Measurements from ENCODE around the gene STX16. TPM values are rescaled to one million over a fixed set of nuclear protein-coding genes. Genes with fewer than 3 reads are reported as not detected.

STX16 gene
- total and polyA plus RNA-seq, 2 donors = 47.9 to 53.1 TPM

DNA sequence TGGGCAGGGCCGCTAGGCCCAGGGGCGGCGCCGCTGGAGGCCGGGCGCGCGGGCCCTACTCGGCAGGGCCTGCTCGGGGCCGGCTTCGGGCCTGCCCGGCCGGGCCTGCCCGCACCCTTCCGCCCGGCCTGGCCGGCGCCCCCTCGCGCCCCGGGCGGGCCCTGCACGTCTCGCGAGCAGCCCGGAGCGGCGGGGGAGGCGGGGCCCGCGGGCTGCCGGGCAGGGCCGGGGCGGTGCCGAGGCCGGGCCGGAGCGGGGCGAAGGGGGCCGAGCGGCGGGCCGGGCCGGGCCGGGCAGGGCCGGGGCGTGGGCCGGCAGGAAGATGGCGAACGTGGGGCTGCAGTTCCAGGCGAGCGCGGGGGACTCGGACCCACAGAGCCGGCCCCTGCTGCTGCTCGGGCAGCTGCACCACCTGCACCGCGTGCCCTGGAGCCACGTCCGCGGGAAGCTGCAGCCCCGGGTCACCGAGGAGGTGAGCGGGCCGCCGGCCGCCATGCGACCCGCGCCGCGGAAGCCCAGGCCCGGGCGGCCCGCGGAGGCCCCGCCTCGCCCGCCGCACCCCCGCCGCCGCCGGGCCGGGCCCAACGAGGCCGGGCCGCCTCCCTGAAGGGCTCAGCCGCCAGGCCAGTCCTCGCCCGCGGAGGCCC lies 41.6 kb downstream of the STX16 start, which contains the start of gene NPEPL1:
Gene NPEPL1, plus strand, starts transcription at position 222 of the 647 bp plus-strand sequence. Its CDS starts 101 bp downstream, at position 323.
- Histone ChIP-seq H3K4me3 (ENCODE audit: low read depth, low read length) (peak within 1 kb of the TSS; percentile 67), H3K27ac (ENCODE audit: low read depth) (peak within 1 kb of the TSS; percentile 95), H3K36me3 (ENCODE audit: insufficient read depth) (no peaks in the 10 kb centered on the region), H3K4me1 (ENCODE audit: insufficient read depth) (no peaks in the 10 kb centered on the region)
- DNase-seq (ENCODE audit: extremely low spot score) = no peak
- 1% methylated on average over 93 of the region's 93 CpGs for WGBS

DNA sequence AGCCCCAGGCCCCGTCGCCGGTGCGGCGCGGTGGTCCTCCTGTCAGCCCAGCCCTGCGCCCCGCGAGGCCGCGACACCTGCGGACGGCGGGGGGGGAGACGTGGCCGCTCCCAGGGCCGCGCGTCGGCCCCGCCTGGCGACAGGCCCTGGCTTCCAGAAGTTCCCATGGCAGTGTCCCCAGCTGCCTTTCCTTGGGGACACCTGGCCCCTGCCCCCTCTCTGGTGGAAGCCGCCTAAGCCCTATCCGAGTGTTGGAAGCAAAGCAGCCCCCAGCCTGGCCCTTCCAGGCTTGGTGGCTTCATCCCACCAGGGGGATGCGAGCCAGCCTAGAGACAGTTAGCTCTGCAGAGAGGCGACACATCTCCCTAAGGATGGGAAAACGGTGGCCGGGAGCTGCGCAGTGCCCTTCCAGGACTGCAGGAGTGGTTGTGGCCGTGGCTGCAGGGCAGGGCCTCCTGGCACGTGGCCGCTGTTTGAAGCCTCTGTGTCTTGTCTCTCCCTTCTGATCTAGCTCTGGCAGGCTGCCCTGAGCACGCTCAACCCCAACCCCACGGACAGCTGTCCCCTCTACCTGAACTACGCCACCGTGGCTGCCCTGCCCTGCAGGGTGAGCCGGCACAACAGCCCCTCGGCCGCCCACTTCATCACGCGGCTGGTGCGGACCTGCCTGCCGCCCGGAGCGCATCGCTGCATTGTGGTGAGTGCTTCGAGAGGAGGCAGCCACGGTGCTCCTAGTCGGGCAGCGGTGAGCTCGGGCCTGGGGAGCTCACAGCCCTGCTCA lies 42.3 kb downstream of the STX16 start:
- no peaks in the 10 kb centered on the region for H3K4me1 ChIP-seq (ENCODE audit: insufficient read depth)
- peak overlapping the region; percentile 67 for H3K4me3 ChIP-seq (ENCODE audit: low read depth, low read length)
- no peaks in the 10 kb centered on the region for H3K36me3 ChIP-seq (ENCODE audit: insufficient read depth)
- WGBS = 42% methylated on average over 51 of the region's 51 CpGs
- H3K27ac ChIP-seq (ENCODE audit: low read depth) = no peak overlapping the region
- DNase-seq (ENCODE audit: extremely low spot score) = no peak

DNA sequence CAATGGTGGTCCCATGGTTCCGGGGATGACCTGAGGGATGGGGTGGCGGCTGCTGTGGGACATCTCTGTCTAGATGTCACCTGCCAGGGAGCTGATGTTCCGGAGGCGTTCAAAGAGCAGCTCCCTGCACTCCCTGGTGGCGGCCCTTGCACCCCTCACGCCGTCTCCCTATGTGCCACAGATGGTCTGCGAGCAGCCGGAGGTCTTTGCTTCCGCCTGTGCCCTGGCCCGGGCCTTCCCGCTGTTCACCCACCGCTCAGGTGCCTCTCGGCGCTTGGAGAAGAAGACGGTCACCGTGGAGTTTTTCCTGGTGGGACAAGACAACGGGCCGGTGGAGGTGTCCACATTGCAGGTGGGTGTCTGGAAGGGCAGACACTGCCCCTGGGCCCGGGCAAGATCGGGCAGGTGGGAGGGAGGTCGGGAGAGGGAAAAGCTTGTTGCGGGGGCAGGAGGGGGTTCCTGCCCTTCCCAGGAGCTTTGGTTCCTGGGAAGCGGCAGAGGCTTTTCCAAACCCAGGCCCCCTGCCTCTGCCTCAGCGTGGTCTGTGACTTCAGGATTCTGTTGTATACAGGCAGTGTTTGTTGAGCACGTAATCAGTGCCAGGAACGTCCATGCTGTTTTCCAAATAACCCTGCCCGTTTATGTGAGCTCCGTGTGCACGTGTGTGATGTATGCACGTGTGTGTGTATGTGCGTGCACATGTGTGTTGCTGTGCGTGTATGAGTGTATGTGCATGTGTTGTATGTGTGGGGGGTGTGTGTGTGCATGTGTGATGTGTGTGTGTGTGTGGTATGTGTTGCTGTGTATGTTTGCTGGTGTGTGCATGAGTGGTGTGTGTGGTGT lies 43.4 kb downstream of the STX16 start:
- Histone ChIP-seq H3K36me3 (ENCODE audit: insufficient read depth) (peaks cover 2% of the 10 kb centered on the region), H3K4me1 (ENCODE audit: insufficient read depth) (no peaks in the 10 kb centered on the region), H3K27ac (ENCODE audit: low read depth) (no peak overlapping the region), H3K4me3 (ENCODE audit: low read depth, low read length) (no peak overlapping the region)
- 94% methylated on average over 33 of the region's 33 CpGs for WGBS
- DNase-seq (ENCODE audit: extremely low spot score) = no peak

DNA sequence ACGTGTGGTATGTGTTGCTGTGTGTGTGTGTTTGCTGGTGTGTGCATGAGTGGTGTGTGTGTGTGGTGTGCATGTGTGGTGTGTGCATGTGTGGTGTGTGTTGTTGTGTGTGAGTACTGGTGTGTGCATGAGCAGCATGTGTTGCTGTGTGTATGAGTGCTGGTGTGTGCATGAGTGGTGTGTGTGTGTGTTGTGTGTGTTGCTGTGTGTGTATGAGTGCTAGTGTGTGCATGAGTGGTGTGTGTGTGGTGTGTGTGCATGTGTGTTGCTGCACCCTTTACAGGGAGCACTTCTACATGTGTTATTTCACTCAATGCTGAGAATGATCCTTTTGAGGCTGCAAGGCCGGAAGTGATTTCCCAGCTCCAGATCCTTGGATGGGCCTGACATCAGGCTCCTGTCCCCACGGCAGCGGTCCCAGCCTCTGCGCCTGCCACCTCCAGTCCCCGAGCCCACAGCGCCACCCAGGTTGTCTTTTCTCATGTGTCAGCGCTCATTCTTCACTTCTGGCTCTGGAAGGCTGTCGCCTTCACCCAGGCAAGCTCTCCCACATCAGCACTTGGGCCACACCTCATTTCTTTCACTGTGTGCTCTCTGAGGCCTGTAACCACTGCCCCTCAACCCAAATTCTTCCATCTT lies 44.1 kb downstream of the STX16 start:
- H3K36me3 ChIP-seq (ENCODE audit: insufficient read depth) = peaks cover 2% of the 10 kb centered on the region
- H3K27ac ChIP-seq (ENCODE audit: low read depth) = no peak overlapping the region
- no peak overlapping the region for H3K4me3 ChIP-seq (ENCODE audit: low read depth, low read length)
- 94% methylated on average over 9 of the region's 9 CpGs for WGBS
- DNase-seq (ENCODE audit: extremely low spot score) = no peak
- H3K4me1 ChIP-seq (ENCODE audit: insufficient read depth) = no peaks in the 10 kb centered on the region

DNA sequence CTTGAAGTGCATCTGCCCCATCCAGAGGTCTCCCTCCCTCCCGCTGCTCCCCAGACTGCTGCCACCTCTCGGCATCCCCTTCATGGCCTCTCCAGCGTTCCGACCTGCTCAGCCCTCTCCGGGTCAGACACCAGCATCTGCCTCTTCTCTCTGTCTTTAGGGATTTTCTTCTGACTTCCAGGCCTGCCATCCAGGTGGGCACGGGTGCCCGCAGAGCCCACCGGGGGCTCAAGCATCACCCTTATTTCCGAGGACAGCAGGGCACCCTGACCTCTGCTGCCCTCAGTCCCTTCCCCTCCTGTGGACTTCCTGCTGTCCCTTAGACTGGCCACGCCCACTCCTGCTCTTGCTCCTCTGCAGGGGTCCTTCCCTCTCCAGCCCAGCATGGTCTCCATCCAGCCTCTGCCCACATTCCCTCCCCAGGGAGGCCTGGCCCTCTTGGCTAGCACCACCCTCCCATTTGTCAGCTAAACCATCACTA lies 44.9 kb downstream of the STX16 start:
- no peaks in the 10 kb centered on the region for H3K4me1 ChIP-seq (ENCODE audit: insufficient read depth)
- no peak for DNase-seq (ENCODE audit: extremely low spot score)
- H3K27ac ChIP-seq (ENCODE audit: low read depth) = no peak overlapping the region
- peaks cover 3% of the 10 kb centered on the region for H3K36me3 ChIP-seq (ENCODE audit: insufficient read depth)
- 90% methylated on average over 10 of the region's 10 CpGs for WGBS
- H3K4me3 ChIP-seq (ENCODE audit: low read depth, low read length) = no peak overlapping the region

DNA sequence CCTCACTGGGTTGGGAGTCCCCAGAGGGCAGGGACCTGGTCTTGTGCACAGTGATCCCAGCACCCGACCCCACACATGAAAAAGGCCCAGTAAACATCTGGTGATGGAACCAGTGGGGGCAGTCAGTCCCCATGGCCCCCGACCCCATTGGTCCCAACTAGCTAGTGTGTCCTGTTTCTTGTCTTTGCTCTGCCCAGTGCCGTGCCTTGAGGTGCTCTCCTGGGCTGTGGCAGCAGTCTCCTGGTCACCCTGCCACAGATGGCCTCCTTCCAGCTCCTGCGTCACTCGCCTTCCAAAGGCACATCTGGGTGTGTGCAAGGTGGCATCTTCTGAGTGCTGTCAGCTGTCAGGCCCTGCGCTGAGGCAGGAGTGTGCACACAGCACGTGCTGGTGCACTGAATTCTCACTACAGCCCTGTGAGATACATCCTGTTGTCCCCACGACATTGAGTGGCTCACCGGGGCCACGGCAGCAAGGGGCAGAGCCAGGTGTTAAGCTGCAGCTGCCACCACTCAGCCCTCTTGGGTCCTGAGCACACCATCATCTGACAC lies 45.4 kb downstream of the STX16 start:
- Histone ChIP-seq H3K27ac (ENCODE audit: low read depth) (no peak overlapping the region), H3K4me3 (ENCODE audit: low read depth, low read length) (no peak overlapping the region), H3K36me3 (ENCODE audit: insufficient read depth) (peaks cover 3% of the 10 kb centered on the region), H3K4me1 (ENCODE audit: insufficient read depth) (no peaks in the 10 kb centered on the region)
- 89% methylated on average over 10 of the region's 10 CpGs for WGBS
- no peak for DNase-seq (ENCODE audit: extremely low spot score)

DNA sequence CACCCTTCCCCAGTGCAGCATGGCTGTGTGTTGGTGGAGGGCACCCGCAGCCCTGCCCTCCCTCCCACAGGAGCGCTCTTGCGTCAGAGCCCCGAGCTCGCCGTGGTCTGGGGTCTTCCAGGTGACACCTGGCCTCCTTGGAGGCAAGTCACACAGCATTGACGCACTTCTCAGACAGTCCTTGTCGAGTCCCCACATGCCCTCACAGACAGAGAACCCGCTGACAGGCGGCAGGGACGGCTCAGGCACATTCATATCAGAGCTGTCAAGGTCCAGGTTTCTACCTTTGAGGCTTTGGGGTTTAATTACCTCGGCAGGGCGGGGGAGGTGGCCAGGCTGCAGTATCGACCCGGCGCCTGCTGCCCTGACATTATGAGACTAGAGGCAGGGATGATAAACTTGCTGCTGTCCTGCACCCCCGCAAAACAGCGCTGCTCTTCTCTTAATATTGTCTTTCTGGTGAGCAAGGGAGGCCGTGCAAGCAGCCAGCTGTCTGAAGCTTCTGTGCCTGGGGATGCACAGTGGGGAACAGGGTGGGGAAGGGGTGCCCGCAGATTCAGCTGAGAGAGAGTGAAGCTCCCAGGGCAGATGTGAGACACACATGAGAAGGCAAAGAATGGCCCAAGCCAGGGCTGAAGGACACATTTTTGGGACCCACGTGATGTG lies 46.3 kb downstream of the STX16 start:
- H3K27ac ChIP-seq (ENCODE audit: low read depth) = no peak overlapping the region
- no peaks in the 10 kb centered on the region for H3K4me1 ChIP-seq (ENCODE audit: insufficient read depth)
- WGBS = 88% methylated on average over 21 of the region's 21 CpGs
- peaks cover 3% of the 10 kb centered on the region for H3K36me3 ChIP-seq (ENCODE audit: insufficient read depth)
- no peak for DNase-seq (ENCODE audit: extremely low spot score)
- H3K4me3 ChIP-seq (ENCODE audit: low read depth, low read length) = no peak overlapping the region

DNA sequence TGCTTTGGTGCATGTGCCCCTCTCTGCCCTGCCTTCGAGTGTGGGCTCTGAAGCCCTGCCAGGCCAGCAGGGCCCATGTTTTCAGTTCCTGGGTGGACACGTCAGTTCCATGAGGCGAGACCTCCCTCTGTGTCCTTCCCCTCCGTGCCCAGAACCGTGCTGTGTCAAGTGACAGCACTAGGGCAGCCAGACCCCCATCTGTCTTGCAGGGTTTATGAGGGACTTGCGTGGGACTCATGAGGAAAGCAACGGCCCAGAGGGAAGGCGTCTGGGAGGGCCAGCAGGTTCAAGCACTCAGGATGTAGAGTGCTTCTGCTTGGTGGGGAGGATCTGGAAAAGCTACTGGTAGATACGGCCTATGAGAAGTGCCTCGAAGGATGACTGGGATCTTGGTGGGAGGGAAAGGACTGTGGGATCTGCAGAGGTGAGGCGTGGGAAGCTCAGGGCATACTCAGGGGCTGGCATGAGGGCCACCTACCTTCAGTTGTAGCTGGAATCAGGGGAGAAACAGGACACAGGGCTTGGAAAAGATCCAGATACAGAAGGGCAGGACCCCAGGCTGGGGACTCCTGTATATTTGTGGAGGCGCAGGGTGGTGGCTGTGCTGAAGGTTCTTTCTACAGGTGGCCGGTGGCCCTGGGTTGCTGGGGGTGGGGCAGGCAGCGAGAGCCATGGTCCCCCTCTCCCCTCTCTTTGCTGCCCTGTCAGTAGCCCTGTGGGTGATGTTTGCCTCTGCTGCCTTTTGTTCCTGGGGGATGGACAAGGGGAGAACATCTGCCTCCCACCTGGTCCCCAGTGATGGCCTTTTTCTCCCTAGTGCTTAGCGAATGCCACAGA lies 47.0 kb downstream of the STX16 start:
- no peak overlapping the region for H3K27ac ChIP-seq (ENCODE audit: low read depth)
- no peak for DNase-seq (ENCODE audit: extremely low spot score)

DNA sequence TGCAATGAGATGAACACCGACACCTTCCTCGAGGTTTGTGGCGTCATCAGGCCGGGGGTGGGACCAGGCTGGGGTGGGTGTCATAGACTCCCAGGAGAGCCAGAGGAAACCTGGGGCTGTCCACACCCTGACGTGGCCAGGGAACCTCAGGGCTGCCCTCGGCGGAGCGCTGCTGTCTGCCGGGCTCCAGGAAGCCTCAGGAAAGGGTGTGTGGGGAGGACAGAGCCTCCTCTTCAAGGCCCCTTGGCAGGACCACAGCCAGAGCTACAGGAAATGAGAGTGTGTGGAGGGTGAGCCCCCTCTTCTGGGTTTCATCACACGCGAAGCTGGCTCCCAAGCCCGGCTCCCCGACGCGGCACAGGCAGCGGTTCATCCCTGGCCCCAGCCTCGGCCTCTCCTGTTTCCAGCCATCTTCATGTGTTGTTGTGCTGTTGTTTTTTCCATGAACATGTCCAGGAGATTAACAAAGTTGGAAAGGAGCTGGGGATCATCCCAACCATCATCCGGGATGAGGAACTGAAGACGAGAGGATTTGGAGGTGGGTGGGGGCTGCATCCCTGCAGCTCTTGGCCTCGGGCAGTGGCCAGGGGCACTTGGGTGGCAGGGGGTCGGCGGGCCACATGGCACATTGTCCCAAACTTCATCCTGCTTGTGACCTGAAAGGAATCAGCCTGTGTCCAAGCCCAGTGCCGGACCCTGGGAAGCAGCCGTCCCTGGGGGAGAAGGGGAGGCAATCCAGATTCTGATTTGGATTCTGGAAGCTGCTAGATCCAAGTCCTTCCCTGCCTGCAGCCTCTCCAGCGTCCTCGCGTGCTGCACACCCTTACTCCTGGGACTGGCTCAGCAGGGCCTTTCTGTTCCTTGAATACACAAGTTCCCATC lies 47.9 kb downstream of the STX16 start:
- Histone ChIP-seq H3K4me3 (ENCODE audit: low read depth, low read length) (no peak overlapping the region), H3K4me1 (ENCODE audit: insufficient read depth) (no peaks in the 10 kb centered on the region), H3K36me3 (ENCODE audit: insufficient read depth) (peaks cover 3% of the 10 kb centered on the region), H3K27ac (ENCODE audit: low read depth) (no peak overlapping the region)
- DNase-seq (ENCODE audit: extremely low spot score) = no peak
- WGBS = 76% methylated on average over 27 of the region's 27 CpGs

More for the DNA sequence above, 47.0 kb downstream of the STX16 start:
- WGBS = 91% methylated on average over 15 of the region's 15 CpGs
- Histone ChIP-seq H3K4me1 (ENCODE audit: insufficient read depth) (no peaks in the 10 kb centered on the region), H3K4me3 (ENCODE audit: low read depth, low read length) (no peak overlapping the region), H3K36me3 (ENCODE audit: insufficient read depth) (peaks cover 3% of the 10 kb centered on the region)

DNA sequence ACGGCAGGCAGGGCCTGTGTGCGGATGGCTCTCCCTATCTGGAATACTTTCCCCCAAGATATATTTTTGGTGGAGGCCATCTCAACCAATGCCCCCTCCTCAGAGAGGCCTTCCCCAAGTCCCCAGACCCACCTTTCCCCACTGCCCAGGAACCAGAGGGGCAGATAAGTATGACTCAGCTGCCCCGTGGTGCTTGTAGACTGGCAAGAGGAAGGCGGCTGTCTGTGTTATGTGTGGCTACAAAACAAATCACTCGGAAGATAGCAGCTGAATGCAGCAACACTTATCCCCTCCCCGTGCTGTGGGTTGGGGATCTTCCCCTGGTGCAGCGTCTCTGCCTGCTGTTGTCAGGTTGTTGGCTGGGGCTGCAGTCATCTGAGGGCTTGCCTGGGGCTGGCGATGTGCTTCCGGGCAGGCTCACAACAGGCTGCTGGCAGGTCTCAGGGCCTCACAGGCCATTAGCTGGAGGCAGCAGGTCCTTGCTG lies 48.6 kb downstream of the STX16 start:
- H3K27ac ChIP-seq (ENCODE audit: low read depth) = no peak overlapping the region
- H3K4me3 ChIP-seq (ENCODE audit: low read depth, low read length) = no peak overlapping the region
- H3K36me3 ChIP-seq (ENCODE audit: insufficient read depth) = peaks cover 3% of the 10 kb centered on the region
- no peak for DNase-seq (ENCODE audit: extremely low spot score)
- no peaks in the 10 kb centered on the region for H3K4me1 ChIP-seq (ENCODE audit: insufficient read depth)
- 79% methylated on average over 9 of the region's 9 CpGs for WGBS

DNA sequence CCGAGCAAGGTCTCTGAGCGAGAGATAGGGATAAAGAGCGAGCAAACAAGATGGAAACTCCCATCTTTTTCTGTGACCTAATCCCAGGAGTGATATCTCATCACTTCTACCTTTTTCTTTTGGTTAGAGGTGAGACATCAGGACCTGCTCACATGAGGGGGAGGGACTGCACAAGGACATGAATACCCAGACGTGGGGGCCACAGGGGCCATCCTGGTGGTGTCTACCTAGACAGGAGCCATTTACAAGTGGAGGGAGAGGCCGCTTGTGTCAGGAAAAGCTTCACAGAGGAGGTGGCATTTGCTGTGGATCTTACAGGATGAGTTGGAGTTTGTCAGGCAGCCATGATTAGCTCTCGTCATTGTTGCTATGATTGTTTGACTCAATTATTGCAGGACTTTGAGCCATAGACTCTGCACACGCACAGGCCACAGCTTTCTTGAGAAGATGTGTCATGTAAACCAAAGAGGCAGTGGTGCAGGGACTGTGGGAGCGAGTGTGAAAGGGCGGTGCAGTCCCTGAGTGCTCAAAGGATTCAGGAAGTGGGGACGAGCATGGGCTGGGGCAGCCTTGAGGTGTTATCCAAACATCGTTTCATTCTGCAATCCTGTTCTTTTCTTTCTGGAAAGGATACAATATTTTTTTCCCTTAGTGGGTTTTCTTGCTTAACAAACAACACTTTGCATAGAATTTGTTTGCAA lies 49.2 kb downstream of the STX16 start:
- Histone ChIP-seq H3K4me3 (ENCODE audit: low read depth, low read length) (no peak overlapping the region), H3K27ac (ENCODE audit: low read depth) (no peak overlapping the region), H3K4me1 (ENCODE audit: insufficient read depth) (no peaks in the 10 kb centered on the region), H3K36me3 (ENCODE audit: insufficient read depth) (peaks cover 3% of the 10 kb centered on the region)
- no peak for DNase-seq (ENCODE audit: extremely low spot score)
- WGBS = 80% methylated on average over 11 of the region's 11 CpGs

All from urinary bladder (tissue), 4 donors.